IMR-90 (cell line): Measurements from ENCODE around the gene GPRC5C. TPM values are rescaled to one million over a fixed set of nuclear protein-coding genes. Genes with fewer than 3 reads are reported as not detected.

ENCODE experiments used
- ATAC-seq: fragments of 200-7000 bp; cut with Tn5 transposase; 2 replicates; pipeline ENCODE4 v1.9.1; 2020; ENCODE audit warnings: low read depth, mild to moderate bottlenecking, moderate library complexity
- BruUV-seq: library from RNA; stranded (reverse); fragments of 400-500 nt; replicated peaks from 2 replicates; lab custom pipeline; 2021; lab: Mats Ljungman, UMichigan
- CTCF ChIA-PET: fragments of 300-600 bp; formaldehyde crosslinking; extraction: SDS; loops from one replicate; lab custom pipeline; 2021; ENCODE audit warnings: antibody characterized with exemption; lab: Yijun Ruan, JAX
- POLR2A ChIA-PET: fragments of 300-600 bp; sonication (Branson Sonifier 250); formaldehyde crosslinking; loops from one replicate; lab custom pipeline; 2022; ENCODE audit warnings: antibody characterized with exemption; ENCODE audit not compliant: unreplicated experiment; lab: Charles Lee
- DNase-seq: peaks from one replicate; pipeline ENCODE4 v3.0.0; 2013
- H2AFZ ChIP-seq: replicated peaks from 2 replicates; pipeline ENCODE3; 2013; ENCODE audit warnings: low read length, mild to moderate bottlenecking; ENCODE audit not compliant: poor library complexity
- H2AK5ac ChIP-seq: 2 replicates; pipeline ENCODE4 v1.6.1; 2013; ENCODE audit warnings: low read depth, low read length, inconsistent platforms
- H2AK9ac ChIP-seq: replicated peaks from 2 replicates; pipeline ENCODE3; 2013; ENCODE audit warnings: mild to moderate bottlenecking, low read depth, low read length, moderate library complexity; ENCODE audit not compliant: poor library complexity
- H2BK120ac ChIP-seq: 2 replicates; pipeline ENCODE4 v1.6.1; 2013; ENCODE audit warnings: low read depth, low read length, inconsistent platforms
- H2BK15ac ChIP-seq: 3 replicates; pipeline ENCODE4 v1.6.1; 2013; ENCODE audit warnings: low read depth, low read length, inconsistent platforms
- H2BK20ac ChIP-seq: 2 replicates; pipeline ENCODE4 v1.6.1; 2013; ENCODE audit warnings: low read depth, mild to moderate bottlenecking, inconsistent platforms, low read length, moderate library complexity
- H2BK5ac ChIP-seq: 2 replicates; pipeline ENCODE4 v1.6.1; 2013; ENCODE audit warnings: mild to moderate bottlenecking, low read depth, low read length, inconsistent platforms; ENCODE audit not compliant: poor library complexity, severe bottlenecking
- H3K14ac ChIP-seq: replicated peaks from 2 replicates; pipeline ENCODE4 v1.6.1; 2013; ENCODE audit warnings: low read depth, low read length, inconsistent platforms
- H3K18ac ChIP-seq: 2 replicates; pipeline ENCODE4 v1.6.1; 2013; ENCODE audit warnings: low read depth, low read length, control low read depth
- H3K23ac ChIP-seq: 2 replicates; pipeline ENCODE4 v1.6.1; 2013; ENCODE audit warnings: low read depth, low read length, inconsistent platforms
- H3K27ac ChIP-seq: 2 replicates; pipeline ENCODE4 v1.5.1; 2013; ENCODE audit warnings: mild to moderate bottlenecking, control low read depth, low read length; ENCODE audit not compliant: insufficient read depth
- H3K27me3 ChIP-seq: 2 replicates; pipeline ENCODE4 v1.6.1; 2013; ENCODE audit warnings: low read length; ENCODE audit not compliant: control insufficient read depth, insufficient read depth
- H3K36me3 ChIP-seq: 2 replicates; pipeline ENCODE4 v1.6.1; 2013; ENCODE audit warnings: low read length, mixed read lengths; ENCODE audit not compliant: control insufficient read depth, insufficient read depth
- H3K4ac ChIP-seq: 2 replicates; pipeline ENCODE4 v1.6.1; 2013; ENCODE audit warnings: low read depth, low read length, inconsistent platforms
- H3K4me1 ChIP-seq: 2 replicates; pipeline ENCODE4 v1.6.1; 2013; ENCODE audit warnings: low read length, mixed read lengths; ENCODE audit not compliant: control insufficient read depth, insufficient read depth
- H3K4me2 ChIP-seq: 2 replicates; pipeline ENCODE4 v1.6.1; 2013; ENCODE audit warnings: low read depth, mild to moderate bottlenecking, control low read depth, low read length, moderate library complexity
- H3K4me3 ChIP-seq: 2 replicates; pipeline ENCODE4 v1.5.1; 2013; ENCODE audit warnings: low read depth, mild to moderate bottlenecking, control low read depth, low read length, moderate library complexity; ENCODE audit not compliant: insufficient read depth
- H3K56ac ChIP-seq: 2 replicates; pipeline ENCODE4 v1.6.1; 2013; ENCODE audit warnings: low read length, inconsistent platforms; ENCODE audit not compliant: insufficient read depth; ENCODE audit errors: extremely low read depth
- H3K79me1 ChIP-seq, 2 experiments: 2 replicates each; pipeline ENCODE4 v1.6.1; 2013; ENCODE audit warnings: low read length in 2 of 2, inconsistent platforms in 1 of 2, low read depth in 1 of 2
- H3K9ac ChIP-seq: 2 replicates; pipeline ENCODE4 v1.6.1; 2013; ENCODE audit warnings: low read depth, low read length, control low read depth
- H3K9me1 ChIP-seq: 2 replicates; pipeline ENCODE4 v1.6.1; 2013; ENCODE audit warnings: low read length, inconsistent platforms; ENCODE audit not compliant: insufficient read depth
- H3K9me3 ChIP-seq: 2 replicates; pipeline ENCODE4 v1.6.1; 2013; ENCODE audit warnings: low read length; ENCODE audit not compliant: control insufficient read depth, insufficient read depth
- H4K20me1 ChIP-seq: 2 replicates; pipeline ENCODE4 v1.6.1; 2013; ENCODE audit warnings: low read length, inconsistent platforms; ENCODE audit not compliant: insufficient read depth
- H4K5ac ChIP-seq: 2 replicates; pipeline ENCODE4 v1.6.1; 2013; ENCODE audit warnings: mild to moderate bottlenecking, low read depth, low read length, control low read depth
- H4K8ac ChIP-seq, 2 experiments: 2 replicates each; pipeline ENCODE4 v1.6.1; 2013; ENCODE audit warnings: low read depth in 2 of 2, low read length in 2 of 2, control low read depth in 1 of 2, inconsistent platforms in 1 of 2
- H4K91ac ChIP-seq: 2 replicates; pipeline ENCODE4 v1.6.1; 2013; ENCODE audit warnings: low read depth, low read length, inconsistent platforms; ENCODE audit not compliant: insufficient read depth
- BHLHE40 ChIP-seq: fragments of 150-350 bp; IDR thresholded peaks from 2 replicates; pipeline ENCODE4 v1.6.1; 2016; ENCODE audit warnings: mild to moderate bottlenecking, low read depth, low read length
- CEBPB ChIP-seq: IDR thresholded peaks from 2 replicates; pipeline ENCODE4 v1.6.1; 2012; ENCODE audit warnings: low read depth, low read length, improper control_type of control experiment
- CHD1 ChIP-seq: IDR thresholded peaks from 2 replicates; pipeline ENCODE4 v1.6.1; 2012; ENCODE audit warnings: low read depth, low read length, improper control_type of control experiment
- CTCF ChIP-seq: conservative IDR thresholded peaks from 2 replicates; pipeline ENCODE4 v1.5.1; 2012; ENCODE audit warnings: mild to moderate bottlenecking, low read depth, low read length, improper control_type of control experiment
- ELK1 ChIP-seq: fragments of 150-350 bp; IDR thresholded peaks from 2 replicates; pipeline ENCODE4 v1.6.1; 2016; ENCODE audit warnings: low read depth, mild to moderate bottlenecking, low read length, moderate library complexity, borderline replicate concordance
- FOS ChIP-seq: fragments of 150-350 bp; IDR thresholded peaks from 2 replicates; pipeline ENCODE4 v1.6.1; 2016; ENCODE audit warnings: low read depth, low read length
- MAFK ChIP-seq: IDR thresholded peaks from 2 replicates; pipeline ENCODE4 v1.6.1; 2012; ENCODE audit warnings: low read depth, low read length, improper control_type of control experiment
- MXI1 ChIP-seq: IDR thresholded peaks from 2 replicates; pipeline ENCODE4 v1.6.1; 2012; ENCODE audit warnings: low read depth, mild to moderate bottlenecking, low read length, moderate library complexity, borderline replicate concordance
- NFE2L2 ChIP-seq: fragments of 150-350 bp; IDR thresholded peaks from 2 replicates; pipeline ENCODE4 v1.6.1; 2016; ENCODE audit warnings: low read depth, mild to moderate bottlenecking, low read length
- POLR2A ChIP-seq: IDR thresholded peaks from 2 replicates; pipeline ENCODE4 v1.6.1; 2012; ENCODE audit warnings: mild to moderate bottlenecking, low read depth, low read length
- RAD21 ChIP-seq: IDR thresholded peaks from 2 replicates; pipeline ENCODE4 v1.6.1; 2012; ENCODE audit warnings: low read length, improper control_type of control experiment
- RCOR1 ChIP-seq: IDR thresholded peaks from 2 replicates; pipeline ENCODE4 v1.6.1; 2012; ENCODE audit warnings: mild to moderate bottlenecking, low read length, improper control_type of control experiment; ENCODE audit not compliant: insufficient replicate concordance
- RFX5 ChIP-seq: IDR thresholded peaks from 2 replicates; pipeline ENCODE4 v1.8.0; 2012; ENCODE audit warnings: low read depth, mild to moderate bottlenecking, low read length, moderate library complexity
- SMC3 ChIP-seq: fragments of 150-350 bp; IDR thresholded peaks from 2 replicates; pipeline ENCODE4 v1.6.1; 2016; ENCODE audit warnings: low read depth, mild to moderate bottlenecking, antibody characterized with exemption, low read length, moderate library complexity
- USF2 ChIP-seq: fragments of 150-350 bp; IDR thresholded peaks from 2 replicates; pipeline ENCODE4 v1.6.1; 2017; ENCODE audit warnings: mild to moderate bottlenecking, antibody characterized with exemption, low read length, low read depth
- WGBS, 2 experiments: methylation state at CpG; one replicate each; pipeline versions ENCODE4 v1.1.5 to v1.1.7; 2013; ENCODE audit warnings: missing lambda C conversion rate in 2 of 2; ENCODE audit not compliant: insufficient read length in 1 of 2; ENCODE audit errors: extremely low coverage in 2 of 2; 5-methylcytosine and 5-hydroxymethylcytosine counted together
- dilution Hi-C: fragments of 300-500 bp; cut with HindIII; formaldehyde crosslinking; loops from one replicate; pipeline ENCODE4 v1.14.3; 2018; ENCODE audit warnings: low sequenced_read_pairs; ENCODE audit not compliant: unreplicated experiment
- in situ Hi-C: fragments of 300-500 bp; cut with MboI; formaldehyde crosslinking; loops from 3 replicates; pipeline ENCODE4 v1.14.3; 2019; ENCODE audit warnings: low sequenced_read_pairs, inconsistent platforms, mixed read lengths
- intact Hi-C: fragments of 100-400 bp; cut with micrococcal nuclease; formaldehyde crosslinking; loops from 2 replicates; pipeline ENCODE4 v1.10.0; 2022
- polyA plus RNA-seq, 3 experiments: library from polyadenylated mRNA; depleted of rRNA; stranded (reverse); fragments of >200 nt; gene quantifications; 2 replicates each; pipeline ENCODE4 v1.2.3, GENCODE V29; 2012; ENCODE audit warnings: low replicate concordance in 1 of 3
- total RNA-seq: library from RNA; depleted of rRNA; stranded (reverse); fragments of >200 nt; gene quantifications from 2 replicates; pipeline ENCODE4 v1.2.3, GENCODE V29; 2012

The GPRC5C gene
- total and polyA plus RNA-seq, 2 of the 4 experiments (the other 2 are of a cell fraction) = not detected

- H4K20me1 ChIP-seq = no peaks in the 10 kb centered on the region
- no peak for TF ChIP-seq CTCF
- TF ChIP-seq NFE2L2 = no peak
- no peak for TF ChIP-seq USF2
- no peak for TF ChIP-seq BHLHE40
- no peak for TF ChIP-seq POLR2A
- no peak for TF ChIP-seq RFX5
- no peak for TF ChIP-seq SMC3
- TF ChIP-seq MXI1 = no peak
- no peak for TF ChIP-seq FOS
- no peak for TF ChIP-seq CHD1
- TF ChIP-seq ELK1 = no peak
- TF ChIP-seq MAFK = no peak
- TF ChIP-seq RCOR1 = no peak
- TF ChIP-seq RAD21 = no peak
- TF ChIP-seq CEBPB = no peak
- no peak overlapping the region for H3K27ac ChIP-seq
- in situ Hi-C loops = no loop called here
- no peak overlapping the region for H3K14ac ChIP-seq
- ChIA-PET CTCF (no interaction called here), POLR2A (no interaction called here)
- dilution Hi-C loops = no loop called here
- H3K4me1 ChIP-seq = no peaks in the 10 kb centered on the region
- H4K8ac ChIP-seq = no peak overlapping the region
- no TSS peak for BruUV-seq
- H3K4ac ChIP-seq = no peak overlapping the region
- H2BK120ac ChIP-seq = no peak overlapping the region
- no peaks in the 10 kb centered on the region for H3K79me1 ChIP-seq
- no peak overlapping the region for H2AK9ac ChIP-seq
- no peak overlapping the region for H2BK15ac ChIP-seq
- 54% methylated on average over 6 of the region's 14 CpGs; no CpG with 5 or more reads in 1 of the 2 experiments for whole genome bisulfite sequencing, 2 experiments
- no peak overlapping the region for H3K56ac ChIP-seq
- H2AK5ac ChIP-seq = no peak overlapping the region
- H3K9me3 ChIP-seq = peaks cover 20% of the 10 kb centered on the region
- H3K9ac ChIP-seq = no peak overlapping the region
- H3K9me1 ChIP-seq = no peaks in the 10 kb centered on the region
- ATAC-seq (no peak), DNase-seq (no peak)
- no peak overlapping the region for H3K4me2 ChIP-seq
- no peak overlapping the region for H3K4me3 ChIP-seq
- no peak overlapping the region for H4K5ac ChIP-seq
- no peaks in the 10 kb centered on the region for H3K27me3 ChIP-seq
- intact Hi-C loops = no loop called here
- no peak overlapping the region for H2BK5ac ChIP-seq
- H4K91ac ChIP-seq = no peak overlapping the region
- H2BK20ac ChIP-seq = no peak overlapping the region
- H3K18ac ChIP-seq = no peak overlapping the region
- H3K36me3 ChIP-seq = no peaks in the 10 kb centered on the region
- H3K23ac ChIP-seq = no peak overlapping the region
- no peak overlapping the region for H2AFZ ChIP-seq
These were observed 7.2 kb upstream of the GPRC5C start for GRCh38 chr17:74424657-74425056.
